ENCODE results near the gene ASZ1. TPM values are rescaled to one million over a fixed set of nuclear protein-coding genes. Genes with fewer than 3 reads are reported as not detected.

ASZ1 gene
- polyA plus RNA-seq, 1 experiment = 0.05 TPM

DNA sequence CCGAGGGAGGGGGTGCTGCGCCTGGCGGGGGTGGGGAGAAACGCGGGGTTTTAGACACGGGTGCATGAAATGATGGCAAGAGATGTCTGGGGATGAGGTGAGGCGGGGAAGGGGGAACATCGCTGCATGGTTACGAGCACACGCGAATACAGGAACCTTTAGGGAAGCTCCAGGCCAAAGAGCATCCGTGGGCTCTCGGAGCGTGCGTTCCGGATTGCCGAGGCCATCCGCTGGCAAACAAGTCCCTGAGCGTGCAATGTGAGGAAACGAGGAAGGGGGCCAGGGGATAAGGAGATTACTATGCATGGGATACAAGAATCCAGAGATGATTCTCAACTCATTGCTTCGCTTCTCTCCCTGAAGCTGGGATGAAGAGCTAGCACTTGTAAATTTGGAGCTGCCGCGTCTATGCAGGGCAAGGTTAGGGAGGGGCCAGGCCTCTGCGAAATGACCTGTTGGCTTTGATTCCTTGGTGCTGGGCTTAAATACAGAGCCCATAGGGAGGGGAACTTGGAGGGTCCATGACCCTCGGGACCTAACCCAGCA, 103.9 kb downstream of the ASZ1 start:
- ChIA-PET CTCF (interaction anchor here (3.9 kb wide), 1 partner anchor 110 kb away, joined by 12 read pairs; no protein-coding TSS in a partner anchor), POLR2A (interaction anchor here (0.9 to 1.1 kb wide), 4 partner anchors 72 to 105 kb away, joined by 3 to 9 read pairs (median 4); no protein-coding TSS in a partner anchor)
- H3K4me3 ChIP-seq (ENCODE audit: low read depth, low read length) = peak overlapping the region; percentile 62
- peaks cover 10% of the 10 kb centered on the region for H3K9me3 ChIP-seq (ENCODE audit: control insufficient read depth, insufficient read depth, low read length)
- TF ChIP-seq, protein P1, sequence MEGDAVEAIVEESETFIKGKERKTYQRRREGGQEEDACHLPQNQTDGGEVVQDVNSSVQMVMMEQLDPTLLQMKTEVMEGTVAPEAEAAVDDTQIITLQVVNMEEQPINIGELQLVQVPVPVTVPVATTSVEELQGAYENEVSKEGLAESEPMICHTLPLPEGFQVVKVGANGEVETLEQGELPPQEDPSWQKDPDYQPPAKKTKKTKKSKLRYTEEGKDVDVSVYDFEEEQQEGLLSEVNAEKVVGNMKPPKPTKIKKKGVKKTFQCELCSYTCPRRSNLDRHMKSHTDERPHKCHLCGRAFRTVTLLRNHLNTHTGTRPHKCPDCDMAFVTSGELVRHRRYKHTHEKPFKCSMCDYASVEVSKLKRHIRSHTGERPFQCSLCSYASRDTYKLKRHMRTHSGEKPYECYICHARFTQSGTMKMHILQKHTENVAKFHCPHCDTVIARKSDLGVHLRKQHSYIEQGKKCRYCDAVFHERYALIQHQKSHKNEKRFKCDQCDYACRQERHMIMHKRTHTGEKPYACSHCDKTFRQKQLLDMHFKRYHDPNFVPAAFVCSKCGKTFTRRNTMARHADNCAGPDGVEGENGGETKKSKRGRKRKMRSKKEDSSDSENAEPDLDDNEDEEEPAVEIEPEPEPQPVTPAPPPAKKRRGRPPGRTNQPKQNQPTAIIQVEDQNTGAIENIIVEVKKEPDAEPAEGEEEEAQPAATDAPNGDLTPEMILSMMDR (IDR thresholded peaks at IDR 0.05; ENCODE audit: low read depth, low read length) = no peak
- DNase-seq (ENCODE audit: low read depth, low spot score) = no peak
- H3K27me3 ChIP-seq (ENCODE audit: control insufficient read depth, insufficient read depth, low read length) = peaks cover 27% of the 10 kb centered on the region
- H3K27ac ChIP-seq (ENCODE audit: low read depth, low read length) = no peak overlapping the region

DNA sequence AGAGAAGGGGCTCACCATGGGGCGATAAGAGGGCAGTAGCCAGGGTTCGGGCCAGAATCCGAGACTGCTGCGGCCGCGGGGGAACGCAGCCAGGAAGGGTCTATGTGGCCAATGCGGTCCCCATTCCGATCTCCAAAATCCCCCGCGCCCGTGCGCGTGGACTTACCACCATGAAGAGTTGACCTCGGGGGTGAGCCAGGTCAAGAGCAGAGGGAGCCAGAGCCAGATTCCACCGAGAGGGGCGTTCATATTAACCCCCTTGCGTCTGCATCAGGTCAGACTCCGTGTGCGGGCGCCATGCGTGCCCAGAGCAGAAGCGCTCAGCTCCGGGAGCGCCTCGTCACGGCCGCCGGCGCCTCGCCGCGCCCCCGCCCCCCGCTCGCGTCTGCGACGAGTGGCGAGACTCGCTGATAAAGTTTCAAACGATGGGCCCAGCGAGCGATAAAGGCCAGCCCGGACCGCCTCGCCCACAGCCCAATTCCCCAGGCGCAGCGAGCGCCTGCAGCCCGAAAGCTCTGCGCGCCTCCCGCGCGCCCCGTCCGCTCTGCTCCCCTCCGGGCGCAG, 104.5 kb downstream of the ASZ1 start, which contains the start of gene WNT2:
Gene WNT2 (minus strand): TSS at position 318 of the 564 bp plus-strand sequence. CDS start 69 bp downstream, at position 249.
- Histone ChIP-seq H3K9me3 (ENCODE audit: control insufficient read depth, insufficient read depth, low read length) (peaks cover 6% of the 10 kb centered on the region), H3K27me3 (ENCODE audit: control insufficient read depth, insufficient read depth, low read length) (peaks cover 27% of the 10 kb centered on the region), H3K27ac (ENCODE audit: low read depth, low read length) (peak within 1 kb of the TSS; percentile 57), H3K4me3 (ENCODE audit: low read depth, low read length) (peak within 1 kb of the TSS; percentile 62)
- TF ChIP-seq, protein P1 (IDR thresholded peaks at IDR 0.05; ENCODE audit: low read depth, low read length) = no peak
- no peak for DNase-seq (ENCODE audit: low read depth, low spot score)
- POLR2A ChIA-PET = interaction anchor here (0.6 to 1.1 kb wide), 4 partner anchors 23 to 92 kb away, joined by 3 to 9 read pairs (median 3); no protein-coding TSS in a partner anchor
- CTCF ChIA-PET = interaction anchor here (3.9 kb wide), 1 partner anchor 110 kb away, joined by 12 read pairs; no protein-coding TSS in a partner anchor

DNA sequence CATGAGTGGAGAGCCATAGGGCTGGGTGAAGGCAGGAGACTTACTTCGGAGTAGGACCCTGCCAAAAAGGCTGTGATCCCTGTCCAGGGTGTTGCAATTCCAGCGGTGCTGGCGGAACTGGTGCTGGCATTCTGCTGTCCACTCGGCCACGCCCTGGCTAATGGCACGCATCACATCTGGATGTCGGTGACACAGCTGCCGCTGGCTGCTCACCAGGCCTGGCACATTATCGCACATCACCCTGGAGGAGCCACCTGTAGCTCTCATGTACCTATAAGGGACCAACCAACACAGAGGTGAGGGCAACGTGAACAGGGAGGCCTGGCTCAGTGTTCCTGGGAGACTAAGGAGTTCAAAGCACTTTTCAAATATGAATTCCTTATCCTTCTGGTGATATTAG, 106.8 kb downstream of the ASZ1 start:
- no peak for DNase-seq (ENCODE audit: low read depth, low spot score)
- H3K27ac ChIP-seq (ENCODE audit: low read depth, low read length) = no peak overlapping the region
- no peak overlapping the region for H3K4me3 ChIP-seq (ENCODE audit: low read depth, low read length)
- CTCF ChIA-PET = no interaction called here
- peaks cover 24% of the 10 kb centered on the region for H3K27me3 ChIP-seq (ENCODE audit: control insufficient read depth, insufficient read depth, low read length)
- POLR2A ChIA-PET = no interaction called here
- peaks cover 3% of the 10 kb centered on the region; the same call in 1 of the 2 replicates for H3K9me3 ChIP-seq (ENCODE audit: control insufficient read depth, insufficient read depth, low read length)
- TF ChIP-seq, protein P1 (IDR thresholded peaks at IDR 0.05; ENCODE audit: low read depth, low read length) = no peak

DNA sequence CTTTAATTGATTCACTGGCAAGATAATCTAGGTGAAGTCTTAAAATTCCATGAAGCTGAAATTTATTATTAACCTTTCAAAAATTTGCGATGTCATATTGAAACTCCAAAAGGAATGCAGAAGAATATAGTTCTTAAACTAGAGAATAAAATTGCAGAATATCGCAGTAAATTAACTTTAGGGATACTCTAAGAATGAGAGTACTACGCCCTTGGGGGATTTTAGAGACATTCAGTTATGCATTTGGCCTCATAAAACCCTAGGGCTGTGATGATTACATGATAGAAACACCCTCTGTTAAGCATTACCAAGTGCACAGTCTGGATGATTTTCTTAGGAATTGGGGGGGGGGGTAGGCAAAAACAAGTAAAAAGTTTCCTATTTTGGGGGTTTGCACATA, 108.1 kb downstream of the ASZ1 start:
- H3K27ac ChIP-seq (ENCODE audit: low read depth, low read length) = no peak overlapping the region
- H3K27me3 ChIP-seq (ENCODE audit: control insufficient read depth, insufficient read depth, low read length) = peaks cover 24% of the 10 kb centered on the region
- CTCF ChIA-PET = no interaction called here
- no peak overlapping the region for H3K4me3 ChIP-seq (ENCODE audit: low read depth, low read length)
- TF ChIP-seq, protein P1 (IDR thresholded peaks at IDR 0.05; ENCODE audit: low read depth, low read length) = no peak
- no peak for DNase-seq (ENCODE audit: low read depth, low spot score)
- peaks cover 3% of the 10 kb centered on the region; the same call in 1 of the 2 replicates for H3K9me3 ChIP-seq (ENCODE audit: control insufficient read depth, insufficient read depth, low read length)
- POLR2A ChIA-PET = no interaction called here

DNA sequence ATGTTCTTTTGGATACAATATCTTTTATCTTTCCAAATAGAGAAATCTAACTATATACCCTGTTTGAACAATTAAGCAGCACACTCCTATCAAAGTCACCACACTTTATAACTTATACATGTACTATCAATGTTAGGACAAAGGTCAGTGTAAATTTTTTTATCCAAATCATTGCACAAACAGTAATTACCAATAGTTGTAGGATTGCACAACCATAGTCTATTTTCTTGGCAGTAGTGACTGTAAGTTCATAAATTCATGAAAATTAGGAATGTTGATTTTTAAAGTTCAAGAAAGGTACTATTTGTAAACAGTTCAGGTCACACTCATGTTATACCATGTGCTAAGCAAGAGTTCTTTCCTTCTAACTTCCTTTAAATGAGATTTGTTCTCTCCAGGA, 113.7 kb downstream of the ASZ1 start:
- CTCF ChIA-PET = no interaction called here
- POLR2A ChIA-PET = no interaction called here
- Histone ChIP-seq H3K27ac (ENCODE audit: low read depth, low read length) (no peak overlapping the region), H3K9me3 (ENCODE audit: control insufficient read depth, insufficient read depth, low read length) (no peaks in the 10 kb centered on the region), H3K27me3 (ENCODE audit: control insufficient read depth, insufficient read depth, low read length) (no peaks in the 10 kb centered on the region), H3K4me3 (ENCODE audit: low read depth, low read length) (no peak overlapping the region)
- TF ChIP-seq, protein P1 (IDR thresholded peaks at IDR 0.05; ENCODE audit: low read depth, low read length) = no peak
- DNase-seq (ENCODE audit: low read depth, low spot score) = no peak

Measured in AG04450 (cell line).